AG04450 (cell line): ENCODE results near the gene TAC3. TPM values are rescaled to one million over a fixed set of nuclear protein-coding genes. Genes with fewer than 3 reads are reported as not detected.
"Not testable (repeated sequence)": the region's sequence is repeated elsewhere in the genome, so short reads cannot be mapped to it uniquely, and the experiment has no call there.

Experiments
- CTCF ChIA-PET: fragments of 300-600, 350-600 bp; formaldehyde crosslinking; extraction: SDS; loops from one replicate; lab custom pipeline; 2022; ENCODE audit warnings: antibody characterized with exemption, inconsistent platforms; lab: Charles Lee
- POLR2A ChIA-PET: fragments of 350-600 bp; formaldehyde crosslinking; extraction: SDS; loops from one replicate; lab custom pipeline; 2021; ENCODE audit warnings: antibody characterized with exemption, inconsistent platforms; lab: Yijun Ruan, JAX
- DNase-seq: peaks from one replicate; pipeline ENCODE4 v3.0.0-alpha.2; 2011; ENCODE audit warnings: low read depth, low spot score
- H3K27ac ChIP-seq: one replicate; pipeline ENCODE4 v1.5.1; 2012; ENCODE audit warnings: low read depth, low read length, control low read depth
- H3K27me3 ChIP-seq: one replicate; pipeline ENCODE4 v1.6.0; 2012; ENCODE audit warnings: low read length; ENCODE audit not compliant: control insufficient read depth, insufficient read depth
- H3K4me3 ChIP-seq: 2 replicates; pipeline ENCODE4 v1.5.1; 2011; ENCODE audit warnings: mild to moderate bottlenecking, low read depth, low read length, control low read depth
- H3K9me3 ChIP-seq: 2 replicates; pipeline ENCODE4 v1.5.1; 2012; ENCODE audit warnings: low read length; ENCODE audit not compliant: control insufficient read depth, insufficient read depth
- CTCF ChIP-seq: IDR thresholded peaks from 2 replicates; pipeline ENCODE4 v1.5.1; 2011; ENCODE audit warnings: low read depth, low read length, control low read depth, inconsistent platforms
- polyA plus RNA-seq: library from polyadenylated mRNA; depleted of rRNA; stranded (reverse); fragments of >200 nt; gene quantifications from 2 replicates; pipeline ENCODE4 v1.2.3, GENCODE V29; 2011

Gene TAC3
- polyA plus RNA-seq, 1 experiment = 8.0 TPM

GRCh38 chr12:57019983-57020719 lies 3.8 kb upstream of the TAC3 start:
- Histone ChIP-seq H3K27ac (no peak overlapping the region), H3K9me3 (no peaks in the 10 kb centered on the region), H3K27me3 (peaks cover 20% of the 10 kb centered on the region), H3K4me3 (no peak overlapping the region)
- no peak for DNase-seq
- no peak for TF ChIP-seq CTCF
- CTCF ChIA-PET = interaction anchor here (1.3 to 1.6 kb wide), 3 partner anchors 18 to 49 kb away, joined by 4 to 6 read pairs (median 5); no protein-coding TSS in a partner anchor
- POLR2A ChIA-PET = no interaction called here

- no peak overlapping the region for H3K4me3 ChIP-seq
- peak overlapping the region; percentile 47 for H3K27ac ChIP-seq
- CTCF ChIA-PET = interaction anchor here (0.9 to 2.6 kb wide), 3 partner anchors 10 to 42 kb away, joined by 3 to 13 read pairs (median 6); no protein-coding TSS in a partner anchor
- POLR2A ChIA-PET = interaction anchor here (1.0 kb wide), 1 partner anchor 10 kb away, joined by 3 read pairs; no protein-coding TSS in a partner anchor
- H3K27me3 ChIP-seq = peaks cover 26% of the 10 kb centered on the region
- TF ChIP-seq CTCF = no peak
- DNase-seq = no peak
- H3K9me3 ChIP-seq = no peaks in the 10 kb centered on the region
Measured at GRCh38 chr12:57018906-57019305, 2.6 kb upstream of the TAC3 start.

- peaks cover 31% of the 10 kb centered on the region for H3K27me3 ChIP-seq
- H3K9me3 ChIP-seq, H3K4me3 ChIP-seq, DNase-seq, H3K27ac ChIP-seq: not testable (repeated sequence)
- CTCF ChIA-PET = interaction anchor here (0.6 to 2.6 kb wide), 7 partner anchors 10 to 440 kb away, joined by 3 to 13 read pairs (median 4); partner anchors contain the start of gene ZBTB39
- POLR2A ChIA-PET = interaction anchor here (0.6 to 1.0 kb wide), 2 partner anchors 10 to 260 kb away, joined by 3 read pairs; no protein-coding TSS in a partner anchor
Measured at GRCh38 chr12:57018353-57018752, 2.0 kb upstream of the TAC3 start.

DNA sequence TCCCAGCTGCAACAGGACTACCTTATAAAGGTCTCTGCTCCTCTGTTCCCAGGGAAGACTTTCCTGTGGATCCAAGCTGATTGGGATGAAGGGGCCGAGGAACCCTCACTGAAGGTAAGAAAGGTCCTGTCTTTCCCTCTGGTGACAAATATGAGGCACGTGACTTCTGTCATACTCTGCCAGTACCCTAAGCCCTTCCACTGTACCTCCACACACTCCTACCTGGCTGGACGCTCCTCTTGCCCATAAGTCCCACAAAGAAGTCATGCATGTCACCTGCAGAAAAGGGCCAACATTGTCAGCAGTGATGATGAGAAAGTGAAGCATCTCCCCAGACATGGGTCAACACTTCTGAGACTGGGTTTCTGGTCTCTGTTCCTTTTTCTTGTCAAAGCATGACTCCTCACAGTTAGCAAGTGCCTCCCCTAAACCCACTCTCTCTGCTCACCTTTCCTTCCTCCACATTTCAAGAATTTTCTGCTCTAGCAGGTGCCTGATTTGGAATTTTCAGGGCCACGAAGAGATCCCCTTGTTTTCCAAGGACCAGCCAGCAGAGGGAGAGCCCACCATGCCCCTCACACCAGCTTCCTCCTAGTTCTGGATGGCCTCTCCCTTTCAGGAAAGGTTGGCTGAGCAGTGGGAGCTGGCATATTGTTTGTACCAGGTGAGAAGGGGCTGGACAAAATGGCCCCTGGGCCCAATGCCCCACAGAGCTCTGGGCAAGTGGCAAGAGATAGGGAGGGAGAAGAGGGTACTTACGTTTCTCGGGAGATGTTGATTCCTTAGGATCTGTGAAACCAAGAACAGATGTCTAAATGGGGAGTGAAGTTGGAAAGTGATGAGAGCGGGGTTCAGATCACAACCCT lies 3.5 kb downstream of the TAC3 start:
- Histone ChIP-seq H3K27me3 (peaks cover 43% of the 10 kb centered on the region), H3K27ac (no peak overlapping the region), H3K4me3 (no peak overlapping the region), H3K9me3 (no peaks in the 10 kb centered on the region)
- no peak for TF ChIP-seq CTCF
- CTCF ChIA-PET = interaction anchor here (15.4 kb wide), 1 partner anchor 47 kb away, joined by 273 read pairs; no protein-coding TSS in a partner anchor
- POLR2A ChIA-PET = interaction anchor here (0.6 kb wide), 1 partner anchor 90 kb away, joined by 3 read pairs; no protein-coding TSS in a partner anchor
- DNase-seq = no peak
